ENCODE measurements around the gene SSTR3. TPM values are rescaled to one million over a fixed set of nuclear protein-coding genes. Genes with fewer than 3 reads are reported as not detected.

The SSTR3 gene
- total and polyA plus RNA-seq, 4 donors, result 0.19 TPM; not detected in 3

DNA sequence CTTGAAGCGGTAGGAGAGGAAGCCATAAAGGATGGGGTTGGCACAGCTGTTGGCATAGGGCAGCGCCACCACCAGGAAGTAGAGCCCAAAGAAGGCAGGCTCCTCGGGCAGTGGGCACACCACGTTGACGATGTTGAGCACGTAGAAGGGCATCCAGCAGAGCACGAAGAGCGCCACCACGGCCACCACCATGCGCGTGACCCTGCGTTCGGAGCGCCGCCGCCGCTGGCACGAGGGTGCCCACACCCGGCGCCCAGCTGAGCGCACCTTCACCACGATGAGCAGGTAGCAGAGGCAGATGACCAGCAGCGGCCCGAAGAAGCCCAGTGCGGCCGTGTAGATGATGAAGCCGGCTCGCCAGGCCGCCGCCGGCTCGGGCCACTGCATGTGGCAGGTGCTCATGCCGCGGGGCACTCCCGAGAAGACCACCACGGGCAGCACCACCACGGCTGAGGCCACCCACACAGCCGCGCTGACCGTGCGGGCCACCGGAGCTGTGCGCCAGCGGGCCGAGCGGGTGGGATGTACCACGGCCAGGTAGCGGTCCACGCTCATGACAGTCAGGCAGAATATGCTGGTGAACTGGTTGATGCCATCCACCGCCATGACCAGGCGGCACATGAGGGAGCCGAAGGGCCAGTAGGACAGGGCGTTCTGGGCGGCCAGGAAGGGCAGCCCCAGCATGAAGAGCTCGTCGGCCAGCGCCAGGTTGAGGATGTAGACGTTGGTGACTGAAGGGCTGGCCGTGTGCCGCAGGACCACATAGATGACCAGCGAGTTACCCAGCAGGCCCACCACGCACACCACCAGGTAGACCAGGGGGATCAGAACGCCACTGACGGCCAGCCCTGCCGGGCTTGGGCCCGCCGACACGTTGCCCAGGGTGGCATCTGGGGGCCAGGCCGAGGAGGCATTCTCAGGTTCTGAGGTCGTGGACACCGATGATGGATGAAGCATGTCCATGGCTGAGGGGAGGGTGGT, 5.1 kb downstream of the SSTR3 start:
- no peaks in the 10 kb centered on the region for H3K9me3 ChIP-seq (ENCODE audit: control insufficient read depth in 4 of 4, low read length in 3 of 4)
- H3K4me1 ChIP-seq (ENCODE audit: control insufficient read depth in 4 of 4, insufficient read depth in 4 of 4, low read length in 3 of 4), result no peaks in the 10 kb centered on the region
- no peak overlapping the region for H3K27ac ChIP-seq (ENCODE audit: low read depth in 1 of 2, low read length in 2 of 2)
- DNase-seq (ENCODE audit: low spot score), result no peak
- no peak overlapping the region for H3K4me3 ChIP-seq (ENCODE audit: low read depth in 1 of 3, low read length in 3 of 3)
- H3K36me3 ChIP-seq (ENCODE audit: control insufficient read depth in 4 of 4, insufficient read depth in 3 of 4, low read depth in 1 of 4, low read length in 3 of 4), result no peaks in the 10 kb centered on the region
- 94% methylated on average over 71 of the region's 71 CpGs for WGBS
- TF ChIP-seq FOXA2 (IDR thresholded peaks at IDR 0.05), result no peak
- no peak for TF ChIP-seq TAF1 (conservative IDR thresholded peaks at IDR 0.05)
- TF ChIP-seq REST (IDR thresholded peaks at IDR 0.05), result no peak
- TF ChIP-seq SP1 (IDR thresholded peaks at IDR 0.05), result no peak
- TF ChIP-seq RXRA (IDR thresholded peaks at IDR 0.05), result no peak
- TF ChIP-seq EGR1 (IDR thresholded peaks at IDR 0.05; ENCODE audit: low read depth in 2 of 2), result no peak
- TF ChIP-seq FOXA1 (IDR thresholded peaks at IDR 0.05), result no peak
- no peak for TF ChIP-seq ATF3 (IDR thresholded peaks at IDR 0.05)
- TF ChIP-seq YY1 (IDR thresholded peaks at IDR 0.05), result no peak
- no peak for TF ChIP-seq JUND (IDR thresholded peaks at IDR 0.05)
- no peak for TF ChIP-seq HNF4G (IDR thresholded peaks at IDR 0.05)
- TF ChIP-seq GABPA (IDR thresholded peaks at IDR 0.05 in 1 of 2, conservative IDR thresholded peaks at IDR 0.05 in 1 of 2), result no peak
- H3K27me3 ChIP-seq (ENCODE audit: control insufficient read depth in 4 of 4, insufficient read depth in 4 of 4, low read length in 3 of 4), result peaks cover 0 to 4% (median 0%) of the 10 kb centered on the region in 4 donors
- no peak overlapping the region for H3K9ac ChIP-seq (ENCODE audit: low read depth in 1 of 2, low read length in 2 of 2)

DNA sequence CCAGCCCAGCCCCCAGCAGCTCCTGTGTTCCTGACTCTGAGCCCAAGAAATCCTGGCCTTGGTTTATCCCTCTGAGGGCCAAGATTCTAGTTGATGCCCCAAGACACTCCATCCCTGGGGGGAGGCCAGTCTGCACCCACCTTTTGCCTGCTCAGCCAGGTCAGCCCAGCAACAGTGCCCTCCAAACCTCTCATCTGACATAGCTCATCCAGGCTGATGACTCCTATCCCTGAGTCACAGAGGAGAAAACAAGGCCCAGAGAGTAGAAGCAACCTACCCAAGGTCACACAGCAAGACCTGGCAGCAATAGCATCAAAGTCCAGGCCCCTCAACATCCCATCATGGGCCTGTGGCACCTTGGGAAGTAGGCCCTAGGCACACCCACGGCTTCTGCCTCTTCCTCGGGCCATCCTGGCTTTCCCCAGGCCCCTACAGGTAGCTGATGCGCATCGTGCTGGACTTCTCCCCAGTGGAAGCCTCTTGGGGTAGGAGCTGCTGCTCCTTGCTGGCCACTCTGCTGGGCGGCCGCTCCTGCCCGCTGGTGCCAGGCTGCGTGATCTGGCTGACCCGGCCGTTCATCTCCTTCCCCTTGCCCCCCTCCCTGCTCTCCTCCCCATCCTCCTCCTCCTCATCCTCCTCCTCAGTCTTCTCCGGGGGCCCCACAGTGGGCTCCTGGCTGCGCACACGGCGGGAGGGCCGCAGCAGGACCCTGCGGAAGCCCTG, 6.0 kb downstream of the SSTR3 start:
- WGBS, result 94% methylated on average over 16 of the region's 16 CpGs
- H3K4me1 ChIP-seq (ENCODE audit: control insufficient read depth in 4 of 4, insufficient read depth in 4 of 4, low read length in 3 of 4), result no peaks in the 10 kb centered on the region
- no peaks in the 10 kb centered on the region for H3K36me3 ChIP-seq (ENCODE audit: control insufficient read depth in 4 of 4, insufficient read depth in 3 of 4, low read depth in 1 of 4, low read length in 3 of 4)
- no peak for DNase-seq (ENCODE audit: low spot score)
- H3K9me3 ChIP-seq (ENCODE audit: control insufficient read depth in 4 of 4, low read length in 3 of 4), result no peaks in the 10 kb centered on the region
- no peak overlapping the region for H3K9ac ChIP-seq (ENCODE audit: low read depth in 1 of 2, low read length in 2 of 2)
- no peak overlapping the region for H3K27ac ChIP-seq (ENCODE audit: low read depth in 1 of 2, low read length in 2 of 2)
- H3K4me3 ChIP-seq (ENCODE audit: low read depth in 1 of 3, low read length in 3 of 3), result no peak overlapping the region
- TF ChIP-seq, protein P1, sequence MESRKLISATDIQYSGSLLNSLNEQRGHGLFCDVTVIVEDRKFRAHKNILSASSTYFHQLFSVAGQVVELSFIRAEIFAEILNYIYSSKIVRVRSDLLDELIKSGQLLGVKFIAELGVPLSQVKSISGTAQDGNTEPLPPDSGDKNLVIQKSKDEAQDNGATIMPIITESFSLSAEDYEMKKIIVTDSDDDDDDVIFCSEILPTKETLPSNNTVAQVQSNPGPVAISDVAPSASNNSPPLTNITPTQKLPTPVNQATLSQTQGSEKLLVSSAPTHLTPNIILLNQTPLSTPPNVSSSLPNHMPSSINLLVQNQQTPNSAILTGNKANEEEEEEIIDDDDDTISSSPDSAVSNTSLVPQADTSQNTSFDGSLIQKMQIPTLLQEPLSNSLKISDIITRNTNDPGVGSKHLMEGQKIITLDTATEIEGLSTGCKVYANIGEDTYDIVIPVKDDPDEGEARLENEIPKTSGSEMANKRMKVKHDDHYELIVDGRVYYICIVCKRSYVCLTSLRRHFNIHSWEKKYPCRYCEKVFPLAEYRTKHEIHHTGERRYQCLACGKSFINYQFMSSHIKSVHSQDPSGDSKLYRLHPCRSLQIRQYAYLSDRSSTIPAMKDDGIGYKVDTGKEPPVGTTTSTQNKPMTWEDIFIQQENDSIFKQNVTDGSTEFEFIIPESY (IDR thresholded peaks at IDR 0.05), result no peak
- no peak for TF ChIP-seq MAX (IDR thresholded peaks at IDR 0.05)
- TF ChIP-seq RAD21 (IDR thresholded peaks at IDR 0.05), result no peak
- TF ChIP-seq, protein P2, sequence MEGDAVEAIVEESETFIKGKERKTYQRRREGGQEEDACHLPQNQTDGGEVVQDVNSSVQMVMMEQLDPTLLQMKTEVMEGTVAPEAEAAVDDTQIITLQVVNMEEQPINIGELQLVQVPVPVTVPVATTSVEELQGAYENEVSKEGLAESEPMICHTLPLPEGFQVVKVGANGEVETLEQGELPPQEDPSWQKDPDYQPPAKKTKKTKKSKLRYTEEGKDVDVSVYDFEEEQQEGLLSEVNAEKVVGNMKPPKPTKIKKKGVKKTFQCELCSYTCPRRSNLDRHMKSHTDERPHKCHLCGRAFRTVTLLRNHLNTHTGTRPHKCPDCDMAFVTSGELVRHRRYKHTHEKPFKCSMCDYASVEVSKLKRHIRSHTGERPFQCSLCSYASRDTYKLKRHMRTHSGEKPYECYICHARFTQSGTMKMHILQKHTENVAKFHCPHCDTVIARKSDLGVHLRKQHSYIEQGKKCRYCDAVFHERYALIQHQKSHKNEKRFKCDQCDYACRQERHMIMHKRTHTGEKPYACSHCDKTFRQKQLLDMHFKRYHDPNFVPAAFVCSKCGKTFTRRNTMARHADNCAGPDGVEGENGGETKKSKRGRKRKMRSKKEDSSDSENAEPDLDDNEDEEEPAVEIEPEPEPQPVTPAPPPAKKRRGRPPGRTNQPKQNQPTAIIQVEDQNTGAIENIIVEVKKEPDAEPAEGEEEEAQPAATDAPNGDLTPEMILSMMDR (IDR thresholded peaks at IDR 0.05; ENCODE audit: low read depth, low read length, missing input control), result no peak
- TF ChIP-seq TAF1 (conservative IDR thresholded peaks at IDR 0.05), result no peak
- TF ChIP-seq JUND (IDR thresholded peaks at IDR 0.05), result no peak
- TF ChIP-seq HNF4G (IDR thresholded peaks at IDR 0.05), result no peak
- TF ChIP-seq YY1 (IDR thresholded peaks at IDR 0.05), result no peak
- TF ChIP-seq RXRA (IDR thresholded peaks at IDR 0.05), result no peak
- TF ChIP-seq EGR1 (IDR thresholded peaks at IDR 0.05; ENCODE audit: low read depth in 2 of 2), result no peak
- no peak for TF ChIP-seq GABPA (IDR thresholded peaks at IDR 0.05 in 1 of 2, conservative IDR thresholded peaks at IDR 0.05 in 1 of 2)
- no peak for TF ChIP-seq FOXA2 (IDR thresholded peaks at IDR 0.05)
- no peak for TF ChIP-seq SP1 (IDR thresholded peaks at IDR 0.05)
- peaks cover 0 to 2% (median 0%) of the 10 kb centered on the region in 4 donors for H3K27me3 ChIP-seq (ENCODE audit: control insufficient read depth in 4 of 4, insufficient read depth in 4 of 4, low read length in 3 of 4)

All from liver (tissue), 9 donors.